ENCODE measurements around the gene RASGRP1. TPM values are rescaled to one million over a fixed set of nuclear protein-coding genes. Genes with fewer than 3 reads are reported as not detected.

RASGRP1 gene
- total RNA-seq, 2 donors from 2014 or later: 121 to 138 TPM

- H3K36me3 Mint-ChIP-seq (ENCODE audit: low read depth): peaks cover 9% of the 10 kb centered on the region
- ATAC-seq: no peak
- no peaks in the 10 kb centered on the region for H3K27me3 Mint-ChIP-seq
- no peak for DNase-seq
- H3K4me1 Mint-ChIP-seq: peaks cover 25% of the 10 kb centered on the region
- no peaks in the 10 kb centered on the region for H3K9me3 ChIP-seq (ENCODE audit: control insufficient read depth, low read length, poor library complexity, severe bottlenecking)
- peak overlapping the region; percentile 16 for H3K27ac Mint-ChIP-seq
- H3K4me3 Mint-ChIP-seq: no peak overlapping the region
Observed at GRCh38 chr15:38477637-38478036, 87.0 kb downstream of the RASGRP1 start.

- ATAC-seq (no peak), DNase-seq (no peak)
- H3K36me3 Mint-ChIP-seq (ENCODE audit: low read depth): peaks cover 9% of the 10 kb centered on the region
- peak overlapping the region; percentile 88 for H3K27ac Mint-ChIP-seq
- no peak overlapping the region for H3K4me3 Mint-ChIP-seq
- H3K9me3 ChIP-seq (ENCODE audit: control insufficient read depth, low read length, poor library complexity, severe bottlenecking): no peaks in the 10 kb centered on the region
- peaks cover 14% of the 10 kb centered on the region for H3K4me1 Mint-ChIP-seq
- H3K27me3 Mint-ChIP-seq: no peaks in the 10 kb centered on the region
Observed at GRCh38 chr15:38476120-38476519, 88.5 kb downstream of the RASGRP1 start.

- H3K4me3 Mint-ChIP-seq: no peak overlapping the region
- no peak for DNase-seq
- no peak for ATAC-seq
- H3K27me3 Mint-ChIP-seq: no peaks in the 10 kb centered on the region
- peak overlapping the region; percentile 88 for H3K27ac Mint-ChIP-seq
- no peaks in the 10 kb centered on the region for H3K9me3 ChIP-seq (ENCODE audit: control insufficient read depth, low read length, poor library complexity, severe bottlenecking)
- peaks cover 9% of the 10 kb centered on the region for H3K36me3 Mint-ChIP-seq (ENCODE audit: low read depth)
- H3K4me1 Mint-ChIP-seq: peaks cover 14% of the 10 kb centered on the region
Observed at GRCh38 chr15:38475361-38475760, 89.3 kb downstream of the RASGRP1 start.

DNA sequence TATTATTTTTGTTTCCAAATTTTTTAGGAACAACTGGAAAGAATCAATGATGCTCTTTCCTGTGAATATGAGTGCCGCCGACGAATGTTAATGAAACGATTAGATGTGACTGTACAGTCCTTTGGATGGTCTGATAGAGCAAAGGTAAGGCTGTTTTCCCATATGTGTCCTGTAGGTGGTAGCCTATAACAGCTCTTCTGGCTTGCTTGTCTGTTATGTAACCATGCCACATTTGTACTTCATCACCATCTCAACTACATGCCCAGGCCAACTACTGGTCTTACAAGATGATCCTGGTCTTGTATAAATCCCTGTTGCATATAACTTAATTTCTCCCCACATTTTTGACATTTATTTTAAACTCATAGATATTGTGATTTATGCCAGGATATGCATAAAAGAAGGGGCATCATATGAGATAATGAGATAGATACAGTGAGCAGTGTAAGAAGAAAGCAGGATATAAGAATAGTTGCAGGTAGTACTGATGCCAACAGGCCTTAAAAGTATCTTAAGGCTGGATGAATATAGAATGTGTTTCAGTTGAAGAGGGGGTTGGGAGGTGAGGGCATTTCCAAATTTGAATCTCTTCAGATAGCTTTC, 90.4 kb downstream of the RASGRP1 start:
- peak; percentile 99 for ATAC-seq
- Mint-ChIP-seq H3K27ac (peak overlapping the region; percentile 88), H3K4me3 (peak overlapping the region; percentile 70), H3K27me3 (no peaks in the 10 kb centered on the region), H3K4me1 (peaks cover 14% of the 10 kb centered on the region), H3K36me3 (ENCODE audit: low read depth) (peaks cover 9% of the 10 kb centered on the region)
- H3K9me3 ChIP-seq (ENCODE audit: control insufficient read depth, low read length, poor library complexity, severe bottlenecking): no peaks in the 10 kb centered on the region
- DNase-seq: peak in 1 of 3 donors; percentile 27

DNA sequence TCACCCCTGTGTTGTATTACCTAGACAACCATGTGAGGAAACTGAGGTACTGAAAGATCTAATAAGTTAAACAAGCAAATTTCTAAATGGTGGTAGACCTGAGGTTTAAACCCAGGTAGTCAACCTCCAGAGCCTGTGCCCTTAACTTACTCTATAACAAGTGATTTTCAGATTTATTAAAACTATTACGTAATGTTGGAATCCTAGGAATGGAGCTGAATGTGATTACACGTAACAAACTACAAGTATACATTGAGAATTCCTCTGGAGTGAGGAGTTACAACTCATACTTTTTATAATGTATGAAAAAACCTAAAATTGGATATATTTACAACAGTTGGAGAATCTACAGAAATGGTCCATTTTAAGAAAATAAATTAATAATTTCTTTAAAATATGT, 92.6 kb downstream of the RASGRP1 start:
- peaks cover 14% of the 10 kb centered on the region for H3K4me1 Mint-ChIP-seq
- no peaks in the 10 kb centered on the region for H3K9me3 ChIP-seq (ENCODE audit: control insufficient read depth, low read length, poor library complexity, severe bottlenecking)
- ATAC-seq (no peak), DNase-seq (no peak)
- no peak overlapping the region for H3K4me3 Mint-ChIP-seq
- H3K36me3 Mint-ChIP-seq (ENCODE audit: low read depth): peaks cover 9% of the 10 kb centered on the region
- H3K27me3 Mint-ChIP-seq: no peaks in the 10 kb centered on the region
- H3K27ac Mint-ChIP-seq: no peak overlapping the region

DNA sequence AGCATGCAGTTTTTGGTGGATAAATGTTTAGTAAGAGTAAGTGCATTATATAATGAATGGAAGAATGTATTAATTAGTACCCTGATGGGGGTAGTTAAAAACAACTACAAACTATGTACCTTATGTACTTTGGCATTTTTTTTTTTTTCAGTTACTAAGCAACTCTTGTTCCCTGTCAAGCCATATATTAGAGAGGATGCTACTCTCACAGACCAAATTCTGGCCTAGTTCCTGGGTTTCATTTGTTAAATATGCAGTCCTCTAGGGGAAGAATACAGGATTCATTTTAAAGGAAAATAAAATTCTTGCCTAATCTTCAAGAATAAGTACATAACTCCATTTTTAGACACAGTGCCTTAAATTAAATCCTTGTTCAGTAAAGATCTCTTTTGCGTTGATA, 93.8 kb downstream of the RASGRP1 start:
- no peak overlapping the region for H3K27ac Mint-ChIP-seq
- no peaks in the 10 kb centered on the region for H3K9me3 ChIP-seq (ENCODE audit: control insufficient read depth, low read length, poor library complexity, severe bottlenecking)
- ATAC-seq (no peak), DNase-seq (no peak)
- peaks cover 6% of the 10 kb centered on the region for H3K36me3 Mint-ChIP-seq (ENCODE audit: low read depth)
- peaks cover 11% of the 10 kb centered on the region for H3K4me1 Mint-ChIP-seq
- no peaks in the 10 kb centered on the region for H3K27me3 Mint-ChIP-seq
- H3K4me3 Mint-ChIP-seq: no peak overlapping the region

- H3K36me3 Mint-ChIP-seq (ENCODE audit: low read depth): peaks cover 3% of the 10 kb centered on the region
- H3K4me1 Mint-ChIP-seq: peaks cover 19% of the 10 kb centered on the region
- no peak overlapping the region for H3K4me3 Mint-ChIP-seq
- ATAC-seq (no peak), DNase-seq (no peak)
- H3K27ac Mint-ChIP-seq: no peak overlapping the region
- no peaks in the 10 kb centered on the region for H3K27me3 Mint-ChIP-seq
- no peaks in the 10 kb centered on the region for H3K9me3 ChIP-seq (ENCODE audit: control insufficient read depth, low read length, poor library complexity, severe bottlenecking)
Observed at GRCh38 chr15:38464675-38465074, 99.9 kb downstream of the RASGRP1 start.

DNA sequence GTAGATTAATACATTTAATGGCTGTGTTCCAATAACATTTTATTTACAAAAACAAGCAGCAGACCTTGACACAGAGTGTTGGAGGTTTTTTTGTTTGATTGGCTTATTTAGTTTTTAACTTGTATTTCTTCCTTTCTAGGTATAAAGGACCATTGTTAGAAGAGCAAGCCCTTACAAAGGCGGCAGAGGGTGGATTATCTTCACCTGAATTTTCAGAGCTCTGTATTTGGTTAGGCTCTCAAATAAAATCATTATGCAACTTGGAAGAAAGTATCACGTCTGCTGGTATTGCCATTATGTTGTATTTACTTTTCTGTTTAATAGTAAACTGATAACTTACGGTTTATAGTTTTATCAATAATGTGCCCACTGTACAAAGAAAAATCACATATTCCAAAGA, 100.7 kb downstream of the RASGRP1 start:
- H3K4me1 Mint-ChIP-seq: peaks cover 25% of the 10 kb centered on the region
- H3K27ac Mint-ChIP-seq: no peak overlapping the region
- H3K9me3 ChIP-seq (ENCODE audit: control insufficient read depth, low read length, poor library complexity, severe bottlenecking): no peaks in the 10 kb centered on the region
- H3K27me3 Mint-ChIP-seq: no peaks in the 10 kb centered on the region
- no peak overlapping the region for H3K4me3 Mint-ChIP-seq
- no peak for DNase-seq
- peaks cover 6% of the 10 kb centered on the region for H3K36me3 Mint-ChIP-seq (ENCODE audit: low read depth)
- no peak for ATAC-seq

GRCh38 chr15:38461066-38461833, 103.4 kb downstream of the RASGRP1 start:
- H3K9me3 ChIP-seq (ENCODE audit: control insufficient read depth, low read length, poor library complexity, severe bottlenecking): no peaks in the 10 kb centered on the region
- Mint-ChIP-seq H3K4me3 (no peak overlapping the region), H3K4me1 (peaks cover 37% of the 10 kb centered on the region), H3K27me3 (no peaks in the 10 kb centered on the region), H3K27ac (peak overlapping the region; percentile 29), H3K36me3 (ENCODE audit: low read depth) (peaks cover 13% of the 10 kb centered on the region)
- no peak for DNase-seq
- peak; percentile 45 for ATAC-seq

GRCh38 chr15:38460543-38460942, 104.1 kb downstream of the RASGRP1 start:
- ATAC-seq (no peak), DNase-seq (no peak)
- Mint-ChIP-seq H3K27ac (peak overlapping the region; percentile 29), H3K36me3 (ENCODE audit: low read depth) (peaks cover 13% of the 10 kb centered on the region), H3K4me3 (no peak overlapping the region), H3K27me3 (no peaks in the 10 kb centered on the region), H3K4me1 (peaks cover 41% of the 10 kb centered on the region)
- H3K9me3 ChIP-seq (ENCODE audit: control insufficient read depth, low read length, poor library complexity, severe bottlenecking): no peaks in the 10 kb centered on the region

GRCh38 chr15:38459480-38459879, 105.1 kb downstream of the RASGRP1 start:
- H3K27ac Mint-ChIP-seq: peak overlapping the region; percentile 67

GRCh38 chr15:38458646-38459045, 106.0 kb downstream of the RASGRP1 start:
- peaks cover 54% of the 10 kb centered on the region for H3K4me1 Mint-ChIP-seq
- ATAC-seq: no peak
- peaks cover 13% of the 10 kb centered on the region for H3K36me3 Mint-ChIP-seq (ENCODE audit: low read depth)
- no peak for DNase-seq
- H3K4me3 Mint-ChIP-seq: no peak overlapping the region
- H3K27ac Mint-ChIP-seq: no peak overlapping the region
- H3K27me3 Mint-ChIP-seq: no peaks in the 10 kb centered on the region
- no peaks in the 10 kb centered on the region for H3K9me3 ChIP-seq (ENCODE audit: control insufficient read depth, low read length, poor library complexity, severe bottlenecking)

More at GRCh38 chr15:38459480-38459879, 105.1 kb downstream of the RASGRP1 start:
- peaks cover 49% of the 10 kb centered on the region for H3K4me1 Mint-ChIP-seq
- DNase-seq: no peak
- ATAC-seq: no peak
- no peaks in the 10 kb centered on the region for H3K9me3 ChIP-seq (ENCODE audit: control insufficient read depth, low read length, poor library complexity, severe bottlenecking)
- H3K4me3 Mint-ChIP-seq: peak overlapping the region; percentile 62
- peaks cover 13% of the 10 kb centered on the region for H3K36me3 Mint-ChIP-seq (ENCODE audit: low read depth)
- H3K27me3 Mint-ChIP-seq: no peaks in the 10 kb centered on the region

- H3K9me3 ChIP-seq (ENCODE audit: control insufficient read depth, low read length, poor library complexity, severe bottlenecking): no peaks in the 10 kb centered on the region
- Mint-ChIP-seq H3K4me1 (peaks cover 42% of the 10 kb centered on the region), H3K36me3 (ENCODE audit: low read depth) (peaks cover 13% of the 10 kb centered on the region), H3K27me3 (no peaks in the 10 kb centered on the region), H3K4me3 (peak overlapping the region; percentile 95), H3K27ac (peak overlapping the region; percentile 98)
- DNase-seq (no peak), ATAC-seq (no peak)
Observed at GRCh38 chr15:38455092-38455491, 109.5 kb downstream of the RASGRP1 start.

DNA sequence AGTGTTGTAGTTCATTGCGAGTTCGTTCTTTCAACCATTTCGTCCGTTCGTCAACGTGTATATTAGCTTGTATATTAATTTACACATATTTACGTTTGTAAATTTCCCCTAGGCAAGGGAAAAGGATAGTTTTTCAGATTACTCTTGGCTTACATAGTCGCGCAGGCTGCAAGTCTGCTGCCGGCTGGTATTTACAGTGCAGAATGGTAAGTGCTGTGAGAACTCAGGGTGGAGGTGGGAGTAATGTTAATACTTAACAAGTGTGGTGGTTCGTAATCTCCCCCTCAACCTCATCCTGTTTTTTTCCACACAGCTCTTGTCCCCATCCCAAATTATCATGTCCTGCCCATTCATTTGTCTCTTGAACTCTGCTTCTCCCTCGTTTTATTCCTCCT, 109.9 kb downstream of the RASGRP1 start:
- H3K9me3 ChIP-seq (ENCODE audit: control insufficient read depth, low read length, poor library complexity, severe bottlenecking): no peaks in the 10 kb centered on the region
- peak overlapping the region; percentile 95 for H3K4me3 Mint-ChIP-seq
- peak overlapping the region; percentile 98 for H3K27ac Mint-ChIP-seq
- H3K27me3 Mint-ChIP-seq: no peaks in the 10 kb centered on the region
- DNase-seq (no peak), ATAC-seq (peak; percentile 5)
- peaks cover 10% of the 10 kb centered on the region for H3K36me3 Mint-ChIP-seq (ENCODE audit: low read depth)
- H3K4me1 Mint-ChIP-seq: peaks cover 38% of the 10 kb centered on the region
